HUES6 (cell line): ENCODE data around the gene C4A.
"Not testable (repeated sequence)": the region's sequence is repeated elsewhere in the genome, so short reads cannot be mapped to it uniquely, and the experiment has no call there.

Source experiments
- H3K27ac ChIP-seq: 2 replicates; pipeline ENCODE4 v1.7.0; 2013; ENCODE audit warnings: low read depth, mild to moderate bottlenecking, low read length, inconsistent platforms
- H3K27me3 ChIP-seq: 2 replicates; pipeline ENCODE4 v1.6.1; 2013; ENCODE audit warnings: low read length; ENCODE audit not compliant: control insufficient read depth, insufficient read depth
- H3K36me3 ChIP-seq: 2 replicates; pipeline ENCODE4 v1.6.1; 2013; ENCODE audit warnings: low read length; ENCODE audit not compliant: control insufficient read depth, insufficient read depth
- H3K4me1 ChIP-seq: 2 replicates; pipeline ENCODE4 v1.6.1; 2013; ENCODE audit warnings: low read length; ENCODE audit not compliant: control insufficient read depth, insufficient read depth
- H3K4me3 ChIP-seq: 2 replicates; pipeline ENCODE4 v1.5.1; 2013; ENCODE audit warnings: low read depth, low read length
- H3K9ac ChIP-seq: one replicate; pipeline ENCODE4 v1.6.1; 2013; ENCODE audit warnings: mild to moderate bottlenecking, low read length
- H3K9me3 ChIP-seq: 2 replicates; pipeline ENCODE4 v1.6.1; 2013; ENCODE audit warnings: low read depth, low read length; ENCODE audit not compliant: control insufficient read depth, insufficient read depth

C4A gene

DNA sequence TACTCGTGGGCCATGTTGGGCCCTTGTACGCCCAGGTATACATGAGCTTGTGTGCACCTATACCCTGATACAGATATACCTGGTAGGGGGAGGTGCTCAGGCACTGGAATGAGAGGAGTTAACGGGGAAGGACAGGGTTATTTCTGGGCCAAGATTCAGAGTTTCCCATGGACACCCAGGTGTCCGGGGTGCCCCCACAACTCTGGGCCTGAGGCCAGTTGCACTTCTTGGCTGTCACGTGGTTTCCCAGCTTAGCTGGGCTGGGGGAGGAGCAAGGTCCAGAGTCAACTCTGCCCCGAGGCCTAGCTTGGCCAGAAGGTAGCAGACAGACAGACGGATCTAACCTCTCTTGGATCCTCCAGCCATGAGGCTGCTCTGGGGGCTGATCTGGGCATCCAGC is at the start of gene C4A:
TSS of gene C4A (plus strand) at position 314 of the 400 bp plus-strand sequence. CDS start at position 365, 51 bp downstream.
- H3K4me3 ChIP-seq, H3K9me3 ChIP-seq, H3K27me3 ChIP-seq, H3K9ac ChIP-seq, H3K4me1 ChIP-seq, H3K27ac ChIP-seq: not testable (repeated sequence)
- peaks cover 10% of the 10 kb centered on the region for H3K36me3 ChIP-seq

DNA sequence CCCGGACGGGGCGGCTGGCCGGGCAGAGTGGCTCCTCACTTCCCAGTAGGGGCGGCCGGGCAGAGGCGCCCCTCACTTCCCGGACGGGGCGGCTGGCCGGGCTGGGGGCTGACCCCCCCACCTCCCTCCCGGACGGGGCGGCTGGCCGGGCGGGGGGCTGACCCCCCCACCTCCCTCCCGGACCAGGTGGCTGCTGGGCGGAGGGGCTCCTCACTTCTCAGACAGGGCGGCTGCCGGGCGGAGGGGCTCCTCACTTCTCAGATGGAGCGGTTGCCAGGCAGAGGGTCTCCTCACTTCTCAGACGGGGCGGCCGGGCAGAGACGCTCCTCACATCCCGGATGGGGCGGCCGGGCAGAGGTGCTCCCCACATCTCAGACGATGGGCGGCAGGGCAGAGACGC is 49.7 kb upstream of the C4A start:
- H3K9me3 ChIP-seq, H3K4me3 ChIP-seq, H3K27ac ChIP-seq, H3K4me1 ChIP-seq, H3K9ac ChIP-seq, H3K36me3 ChIP-seq, H3K27me3 ChIP-seq: not testable (repeated sequence)

DNA sequence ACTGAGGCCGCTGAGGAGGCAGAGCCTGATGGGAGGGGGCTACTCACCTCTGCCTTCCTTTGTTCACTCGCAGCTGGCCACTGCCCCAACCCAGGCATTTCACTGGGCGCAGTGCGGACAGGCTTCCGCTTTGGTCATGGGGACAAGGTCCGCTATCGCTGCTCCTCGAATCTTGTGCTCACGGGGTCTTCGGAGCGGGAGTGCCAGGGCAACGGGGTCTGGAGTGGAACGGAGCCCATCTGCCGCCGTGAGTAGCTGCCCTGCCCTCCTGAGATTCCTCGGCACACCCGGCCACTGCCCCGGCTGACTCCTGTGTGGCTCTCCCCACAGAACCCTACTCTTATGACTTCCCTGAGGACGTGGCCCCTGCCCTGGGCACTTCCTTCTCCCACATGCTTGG is 48.3 kb upstream of the C4A start:
- H3K4me3 ChIP-seq: no peak overlapping the region
- H3K27ac ChIP-seq: no peak overlapping the region

DNA sequence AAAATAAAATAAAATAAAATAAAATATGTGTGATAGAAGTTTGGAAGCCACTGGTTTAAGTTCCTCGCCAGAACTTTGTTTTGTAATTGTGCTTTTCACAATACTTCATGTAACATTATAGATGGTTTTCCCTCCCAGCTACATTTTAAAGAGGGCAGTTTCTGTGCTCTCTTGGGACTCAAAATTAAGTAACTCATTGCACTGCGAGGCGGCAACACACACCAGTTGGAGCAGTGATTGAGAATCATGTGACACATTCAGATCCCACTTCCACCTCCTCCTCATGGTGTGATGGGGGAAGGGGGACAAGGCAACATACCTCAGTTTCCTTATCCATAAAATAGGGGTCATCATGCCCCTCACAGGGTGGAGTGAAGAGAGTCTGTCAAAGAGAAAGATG is 46.8 kb upstream of the C4A start:
- H3K27ac ChIP-seq: no peak overlapping the region
- no peak overlapping the region for H3K9ac ChIP-seq
- no peaks in the 10 kb centered on the region for H3K36me3 ChIP-seq
- peaks cover 5% of the 10 kb centered on the region for H3K9me3 ChIP-seq
- H3K4me3 ChIP-seq: no peak overlapping the region
- H3K4me1 ChIP-seq: no peaks in the 10 kb centered on the region
- H3K27me3 ChIP-seq: no peaks in the 10 kb centered on the region; the same call in 1 of the 2 replicates

More for the DNA sequence above, 48.3 kb upstream of the C4A start:
- H3K9me3 ChIP-seq: peaks cover 5% of the 10 kb centered on the region
- no peaks in the 10 kb centered on the region for H3K4me1 ChIP-seq
- no peak overlapping the region for H3K9ac ChIP-seq
- no peaks in the 10 kb centered on the region; the same call in 1 of the 2 replicates for H3K27me3 ChIP-seq
- H3K36me3 ChIP-seq: no peaks in the 10 kb centered on the region

DNA sequence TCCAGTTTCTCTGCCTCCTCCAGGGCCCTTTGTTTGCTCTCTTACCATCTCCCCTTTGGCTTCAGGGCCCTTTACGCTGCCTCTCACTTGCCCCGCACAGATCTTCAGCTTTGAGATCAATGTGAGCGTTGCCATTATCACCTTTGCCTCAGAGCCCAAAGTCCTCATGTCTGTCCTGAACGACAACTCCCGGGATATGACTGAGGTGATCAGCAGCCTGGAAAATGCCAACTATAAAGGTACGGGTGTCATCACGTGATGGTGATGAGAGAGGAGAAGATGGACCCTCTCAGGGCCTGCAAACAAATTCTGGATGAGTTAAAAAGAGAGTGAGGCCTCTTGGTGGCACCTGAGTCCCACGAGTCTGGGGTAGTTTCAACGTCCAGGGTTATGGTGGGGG is 46.0 kb upstream of the C4A start:
- H3K9me3 ChIP-seq: peaks cover 5% of the 10 kb centered on the region
- H3K4me3 ChIP-seq: no peak overlapping the region
- H3K27me3 ChIP-seq: no peaks in the 10 kb centered on the region; the same call in 1 of the 2 replicates
- H3K9ac ChIP-seq: no peak overlapping the region
- H3K27ac ChIP-seq: no peak overlapping the region
- no peaks in the 10 kb centered on the region for H3K36me3 ChIP-seq
- no peaks in the 10 kb centered on the region for H3K4me1 ChIP-seq

DNA sequence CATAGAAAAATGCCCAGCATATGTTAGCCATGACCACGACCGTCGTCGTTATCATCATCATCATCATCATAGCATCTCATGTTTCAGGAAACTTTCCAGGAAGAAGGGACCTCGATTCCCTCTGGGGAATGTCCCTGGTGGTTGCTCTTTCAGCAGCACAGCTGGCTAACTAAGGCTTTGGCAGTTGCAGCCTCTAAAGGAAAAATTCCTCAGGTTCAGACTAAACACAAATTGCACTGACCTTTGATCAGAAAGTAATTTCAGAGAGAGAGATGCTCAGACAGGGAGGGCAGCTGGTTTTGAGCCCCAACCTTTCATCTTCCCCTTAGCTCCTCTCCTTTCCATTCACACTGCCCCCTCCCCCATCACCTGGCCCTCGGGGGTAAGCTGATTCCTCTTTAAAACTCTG is 41.6 kb upstream of the C4A start:
- Histone ChIP-seq H3K36me3 (no peaks in the 10 kb centered on the region), H3K9me3 (no peaks in the 10 kb centered on the region), H3K9ac (no peak overlapping the region), H3K27ac (no peak overlapping the region), H3K27me3 (peaks cover 19% of the 10 kb centered on the region; the same call in 1 of the 2 replicates), H3K4me1 (no peaks in the 10 kb centered on the region), H3K4me3 (no peak overlapping the region)

DNA sequence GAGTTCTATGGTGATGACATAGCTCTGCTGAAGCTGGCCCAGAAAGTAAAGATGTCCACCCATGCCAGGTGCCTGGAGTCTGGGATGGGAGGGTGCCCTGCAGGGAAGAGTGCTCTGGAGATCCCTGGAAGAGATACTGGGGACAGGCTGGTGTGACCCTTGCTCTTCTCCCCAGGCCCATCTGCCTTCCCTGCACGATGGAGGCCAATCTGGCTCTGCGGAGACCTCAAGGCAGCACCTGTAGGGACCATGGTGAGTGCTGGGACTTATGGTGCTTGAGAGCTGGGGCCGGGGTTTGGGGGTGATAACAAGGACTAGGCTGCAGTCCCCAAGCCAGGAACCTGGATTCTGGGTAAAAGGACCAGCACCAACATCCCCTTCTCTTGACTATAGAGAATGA is 38.1 kb upstream of the C4A start:
- Histone ChIP-seq H3K9ac (no peak overlapping the region), H3K4me1 (no peaks in the 10 kb centered on the region), H3K27ac (no peak overlapping the region), H3K36me3 (no peaks in the 10 kb centered on the region), H3K27me3 (peaks cover 43% of the 10 kb centered on the region), H3K9me3 (no peaks in the 10 kb centered on the region), H3K4me3 (no peak overlapping the region)

DNA sequence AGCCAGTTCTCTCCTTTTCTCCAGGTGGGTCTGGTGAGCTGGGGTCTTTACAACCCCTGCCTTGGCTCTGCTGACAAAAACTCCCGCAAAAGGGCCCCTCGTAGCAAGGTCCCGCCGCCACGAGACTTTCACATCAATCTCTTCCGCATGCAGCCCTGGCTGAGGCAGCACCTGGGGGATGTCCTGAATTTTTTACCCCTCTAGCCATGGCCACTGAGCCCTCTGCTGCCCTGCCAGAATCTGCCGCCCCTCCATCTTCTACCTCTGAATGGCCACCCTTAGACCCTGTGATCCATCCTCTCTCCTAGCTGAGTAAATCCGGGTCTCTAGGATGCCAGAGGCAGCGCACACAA is 36.7 kb upstream of the C4A start:
- no peak overlapping the region for H3K9ac ChIP-seq
- H3K9me3 ChIP-seq: no peaks in the 10 kb centered on the region
- no peaks in the 10 kb centered on the region for H3K4me1 ChIP-seq
- H3K27me3 ChIP-seq: peaks cover 43% of the 10 kb centered on the region
- no peak overlapping the region for H3K4me3 ChIP-seq
- no peak overlapping the region for H3K27ac ChIP-seq
- peaks cover under 1% of the 10 kb centered on the region; the same call in 1 of the 2 replicates for H3K36me3 ChIP-seq

DNA sequence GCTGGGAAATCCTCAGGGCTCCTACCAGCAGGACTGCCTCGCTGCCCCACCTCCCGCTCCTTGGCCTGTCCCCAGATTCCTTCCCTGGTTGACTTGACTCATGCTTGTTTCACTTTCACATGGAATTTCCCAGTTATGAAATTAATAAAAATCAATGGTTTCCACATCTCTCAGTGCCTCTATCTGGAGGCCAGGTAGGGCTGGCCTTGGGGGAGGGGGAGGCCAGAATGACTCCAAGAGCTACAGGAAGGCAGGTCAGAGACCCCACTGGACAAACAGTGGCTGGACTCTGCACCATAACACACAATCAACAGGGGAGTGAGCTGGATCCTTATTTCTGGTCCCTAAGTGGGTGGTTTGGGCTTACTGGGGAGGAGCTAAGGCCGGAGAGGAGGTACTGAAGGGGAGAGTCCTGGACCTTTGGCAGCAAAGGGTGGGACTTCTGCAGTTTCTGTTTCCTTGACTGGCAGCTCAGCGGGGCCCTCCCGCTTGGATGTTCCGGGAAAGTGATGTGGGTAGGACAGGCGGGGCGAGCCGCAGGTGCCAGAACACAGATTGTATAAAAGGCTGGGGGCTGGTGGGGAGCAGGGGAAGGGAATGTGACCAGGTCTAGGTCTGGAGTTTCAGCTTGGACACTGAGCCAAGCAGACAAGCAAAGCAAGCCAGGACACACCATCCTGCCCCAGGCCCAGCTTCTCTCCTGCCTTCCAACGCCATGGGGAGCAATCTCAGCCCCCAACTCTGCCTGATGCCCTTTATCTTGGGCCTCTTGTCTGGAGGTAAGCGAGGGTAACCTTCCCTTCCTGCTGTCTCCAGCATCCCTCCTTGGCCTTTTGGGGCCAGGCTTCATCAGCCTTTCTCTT is 36.1 kb upstream of the C4A start, which contains the start of gene CFB:
TSS of gene CFB (plus strand) at position 589 of the 863 bp plus-strand sequence. CDS start at position 716, 127 bp downstream.
- Histone ChIP-seq H3K27me3 (peaks cover 43% of the 10 kb centered on the region), H3K4me1 (no peaks in the 10 kb centered on the region), H3K36me3 (peaks cover 3% of the 10 kb centered on the region; the same call in 1 of the 2 replicates), H3K27ac (no peak within 1 kb of the TSS), H3K9ac (no peak within 1 kb of the TSS), H3K4me3 (no peak within 1 kb of the TSS), H3K9me3 (no peaks in the 10 kb centered on the region)

DNA sequence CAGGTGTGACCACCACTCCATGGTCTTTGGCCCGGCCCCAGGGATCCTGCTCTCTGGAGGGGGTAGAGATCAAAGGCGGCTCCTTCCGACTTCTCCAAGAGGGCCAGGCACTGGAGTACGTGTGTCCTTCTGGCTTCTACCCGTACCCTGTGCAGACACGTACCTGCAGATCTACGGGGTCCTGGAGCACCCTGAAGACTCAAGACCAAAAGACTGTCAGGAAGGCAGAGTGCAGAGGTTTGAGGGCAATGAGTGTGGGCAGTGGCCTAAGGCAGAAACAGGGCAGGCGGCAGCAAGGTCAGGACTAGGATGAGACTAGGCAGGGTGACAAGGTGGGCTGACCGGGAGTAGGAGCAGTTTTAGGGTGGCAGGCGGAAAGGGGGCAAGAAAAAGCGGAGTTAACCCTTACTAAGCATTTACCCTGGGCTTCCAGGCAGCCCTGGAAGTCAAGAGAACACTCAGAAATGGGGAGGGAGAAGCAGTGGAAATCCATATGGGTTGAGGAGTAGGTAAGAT is 35.4 kb upstream of the C4A start:
- Histone ChIP-seq H3K9me3 (no peaks in the 10 kb centered on the region), H3K4me1 (no peaks in the 10 kb centered on the region), H3K27ac (no peak overlapping the region), H3K27me3 (peaks cover 43% of the 10 kb centered on the region), H3K9ac (no peak overlapping the region), H3K36me3 (peaks cover 10% of the 10 kb centered on the region), H3K4me3 (no peak overlapping the region)

DNA sequence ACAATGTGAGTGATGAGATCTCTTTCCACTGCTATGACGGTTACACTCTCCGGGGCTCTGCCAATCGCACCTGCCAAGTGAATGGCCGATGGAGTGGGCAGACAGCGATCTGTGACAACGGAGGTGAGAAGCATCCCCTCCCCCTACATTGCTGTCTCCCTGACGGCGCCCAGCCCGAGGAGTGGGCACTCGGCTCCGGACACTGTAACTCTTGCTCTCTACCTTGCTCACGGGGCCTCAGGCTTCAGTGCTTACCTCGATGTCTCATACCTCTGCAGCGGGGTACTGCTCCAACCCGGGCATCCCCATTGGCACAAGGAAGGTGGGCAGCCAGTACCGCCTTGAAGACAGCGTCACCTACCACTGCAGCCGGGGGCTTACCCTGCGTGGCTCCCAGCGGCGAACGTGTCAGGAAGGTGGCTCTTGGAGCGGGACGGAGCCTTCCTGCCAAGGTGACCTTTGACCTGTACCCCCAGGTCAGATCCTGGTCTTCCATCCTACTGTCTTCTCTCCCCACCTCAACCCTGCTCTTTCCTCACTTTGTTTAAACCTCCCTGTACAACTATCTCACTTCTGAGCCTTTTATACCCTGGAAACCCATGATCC is 34.7 kb upstream of the C4A start:
- no peak overlapping the region for H3K4me3 ChIP-seq
- H3K27me3 ChIP-seq: peaks cover 43% of the 10 kb centered on the region
- no peak overlapping the region for H3K9ac ChIP-seq
- peaks cover 17% of the 10 kb centered on the region for H3K36me3 ChIP-seq
- H3K27ac ChIP-seq: no peak overlapping the region
- H3K4me1 ChIP-seq: no peaks in the 10 kb centered on the region
- H3K9me3 ChIP-seq: no peaks in the 10 kb centered on the region
